Activated T-helper 9 cell treated with anti-CD3 and anti-CD28 coated beads, Interleukin-2, amount 50 U/mL, for 16 hours (primary cell): ENCODE measurements around the gene CNST.
"Not testable (repeated sequence)": the region's sequence is repeated elsewhere in the genome, so short reads cannot be mapped to it uniquely, and the experiment has no call there.

ENCODE experiments used
- DNase-seq: peaks from one replicate; pipeline ENCODE4 v3.0.0-alpha.2; 2020; ENCODE audit warnings: low read depth

Gene CNST

DNA sequence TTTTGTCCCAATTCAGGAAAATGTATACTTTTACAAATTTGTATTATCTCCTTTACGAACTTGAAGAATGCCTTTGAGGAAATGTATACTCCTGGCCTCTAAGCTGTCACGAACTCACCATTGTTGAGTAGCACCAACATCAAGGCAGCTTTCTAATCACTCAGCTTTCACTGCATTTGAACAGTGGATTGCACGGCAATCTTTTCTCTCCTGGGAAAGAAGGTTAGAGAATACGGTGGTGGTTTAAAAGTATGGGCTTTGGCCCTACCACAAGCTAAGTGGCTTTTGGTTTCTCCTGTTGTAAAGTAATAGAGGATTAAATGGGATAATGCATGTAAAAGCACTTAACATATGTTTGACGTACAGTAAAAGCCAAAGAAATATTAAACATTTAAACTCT lies 57.8 kb downstream of the CNST start:
- DNase-seq, result no peak

DNA sequence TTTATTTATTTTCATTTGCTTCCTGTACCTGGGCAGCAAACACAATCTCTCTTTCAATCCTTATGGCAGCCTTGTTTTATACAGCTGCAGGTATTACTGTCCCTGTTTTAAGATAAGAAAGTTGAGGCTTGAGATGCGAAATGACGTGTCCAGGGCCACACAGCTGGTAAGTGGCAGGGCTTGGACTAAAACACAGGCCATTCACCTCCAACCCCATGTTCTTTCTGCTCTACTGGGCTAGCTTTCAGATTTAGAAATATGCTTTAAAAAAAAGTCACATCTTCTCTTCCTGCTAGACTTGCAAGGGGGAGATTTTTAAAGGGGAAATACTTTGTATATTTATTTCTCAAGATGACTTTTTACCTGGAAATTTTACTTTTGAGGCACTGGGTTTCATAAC lies 62.8 kb downstream of the CNST start:
- DNase-seq, result no peak

DNA sequence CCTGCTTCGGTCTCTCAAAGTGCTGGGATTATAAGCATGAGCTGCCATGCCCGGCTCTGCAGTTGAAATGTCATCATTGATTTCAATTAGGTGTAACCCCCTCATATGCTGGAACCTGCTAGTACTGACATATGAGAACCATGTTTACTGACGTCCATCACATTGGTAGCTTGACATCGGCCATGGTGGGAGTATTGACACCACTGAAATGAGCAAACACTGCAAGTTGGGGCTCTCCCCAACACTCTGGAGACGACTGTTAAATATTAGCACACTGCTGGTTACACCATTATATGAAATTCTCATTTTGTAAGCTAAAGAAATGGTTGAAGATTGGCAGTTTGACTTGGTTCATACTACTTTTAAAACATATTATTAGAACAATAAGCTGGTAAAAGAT lies 63.7 kb downstream of the CNST start:
- DNase-seq, result no peak

DNA sequence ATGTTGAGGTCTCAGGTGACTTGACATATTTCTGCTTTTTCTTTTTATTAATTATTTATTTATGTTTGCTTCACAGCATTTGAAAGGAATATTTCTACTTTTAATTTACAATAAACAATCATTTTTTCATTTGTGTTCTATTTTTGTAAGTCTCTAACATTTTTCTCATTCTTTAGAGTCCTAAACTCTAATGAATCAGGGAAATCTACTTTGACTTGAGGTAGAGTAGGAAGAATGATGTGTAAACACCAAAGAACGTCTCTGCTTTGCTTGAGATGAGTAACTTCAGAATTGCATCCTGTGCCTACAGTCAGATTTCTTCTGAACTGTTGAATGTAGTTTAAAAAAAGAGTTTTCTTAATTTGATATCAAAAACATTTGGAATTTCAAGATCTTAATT lies 65.2 kb downstream of the CNST start:
- DNase-seq, result no peak

DNA sequence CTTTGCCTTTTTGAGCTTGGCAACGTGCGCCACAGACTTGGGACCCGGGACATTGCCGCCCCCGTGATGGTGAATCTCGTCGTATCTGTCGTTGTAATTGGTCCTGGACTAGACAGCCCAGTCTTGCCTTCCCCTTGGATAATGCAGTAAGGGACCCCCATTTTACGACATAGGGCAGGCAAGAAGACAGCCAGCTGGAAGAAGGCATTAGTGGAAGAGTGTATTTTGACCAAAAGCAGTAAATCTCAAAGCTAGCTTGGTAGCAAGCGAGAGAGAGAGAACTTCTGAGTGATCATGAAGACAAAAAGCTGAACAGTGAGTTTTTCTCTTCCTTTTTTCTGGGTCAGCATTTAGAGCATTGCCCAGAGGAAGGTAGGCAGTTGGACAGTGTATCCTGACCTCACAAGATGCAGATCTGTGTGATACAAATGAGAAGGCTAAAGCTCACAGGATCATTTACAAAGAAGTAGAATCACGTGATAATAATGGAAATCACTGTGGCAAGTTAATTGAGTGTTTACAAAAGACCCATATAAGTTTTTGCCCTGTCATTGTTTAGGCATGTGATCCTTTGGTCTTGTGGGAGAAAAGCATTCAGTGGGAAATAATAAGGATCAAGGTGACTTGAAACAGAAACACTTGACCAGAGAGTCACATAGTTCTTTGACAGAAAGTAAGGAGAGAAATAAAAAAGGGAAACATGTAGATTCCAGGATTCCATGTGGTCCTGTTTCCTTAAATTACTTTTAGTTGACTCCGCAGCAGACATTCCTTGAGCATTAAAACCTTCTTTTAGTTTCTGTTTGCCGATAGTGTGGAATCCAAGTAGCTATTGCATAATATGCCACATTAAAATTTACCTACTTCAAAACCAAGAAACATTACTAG lies 66.3 kb downstream of the CNST start:
- no peak for DNase-seq

DNA sequence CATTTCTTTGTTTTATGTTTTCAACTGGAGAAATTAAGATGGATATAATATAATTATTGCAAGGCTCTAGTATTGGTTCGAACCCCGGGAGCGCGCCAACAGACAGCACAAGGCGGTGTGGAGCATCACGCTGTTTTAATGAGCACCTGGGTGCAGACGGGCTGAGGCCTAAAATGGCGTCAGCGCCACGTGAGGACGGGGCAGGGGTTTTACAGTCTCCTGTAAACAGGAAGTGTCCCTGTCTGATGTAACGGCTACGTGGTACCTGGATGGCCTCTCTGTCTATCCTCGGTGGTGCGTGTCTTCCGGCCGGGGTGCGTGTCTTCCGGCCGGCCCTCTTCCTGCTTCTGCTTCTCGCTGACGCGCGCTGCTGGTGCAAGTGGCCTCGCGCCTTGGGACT lies 68.4 kb downstream of the CNST start:
- not testable (repeated sequence) for DNase-seq

DNA sequence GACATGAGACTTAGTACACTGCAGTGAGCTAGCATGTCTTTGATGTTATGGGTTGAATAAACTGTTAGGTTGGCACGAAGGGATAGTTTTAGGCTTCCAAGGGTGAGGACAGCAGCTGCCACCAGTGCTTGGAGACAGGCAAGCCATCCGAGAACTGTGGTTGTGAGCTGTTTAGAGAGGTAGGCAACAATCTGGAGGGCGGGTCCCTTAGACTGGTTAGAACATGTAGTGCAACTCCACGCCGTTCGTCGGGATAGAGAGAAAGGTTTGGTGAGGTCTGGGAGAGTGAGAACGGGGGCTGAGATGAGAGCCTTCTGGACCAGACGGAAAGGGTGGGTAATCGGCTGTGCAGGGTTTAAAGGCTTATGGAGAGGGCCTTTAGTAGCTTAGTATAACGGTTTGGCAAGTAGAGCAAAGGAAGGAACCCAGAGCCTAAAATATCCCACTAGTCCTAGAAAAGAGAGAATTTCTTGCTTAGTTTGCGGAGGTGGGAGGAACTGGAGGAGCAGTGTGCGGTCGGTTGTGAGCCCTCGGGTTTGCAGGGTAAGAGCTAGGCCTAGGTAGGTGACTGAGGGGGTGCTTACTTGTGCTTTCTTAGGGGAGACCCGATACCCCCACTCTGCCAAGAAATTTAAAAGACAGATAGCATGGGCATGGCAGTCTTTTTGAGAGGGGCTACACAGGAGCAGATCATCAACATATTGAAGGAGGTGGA lies 72.8 kb downstream of the CNST start:
- DNase-seq, result no peak

DNA sequence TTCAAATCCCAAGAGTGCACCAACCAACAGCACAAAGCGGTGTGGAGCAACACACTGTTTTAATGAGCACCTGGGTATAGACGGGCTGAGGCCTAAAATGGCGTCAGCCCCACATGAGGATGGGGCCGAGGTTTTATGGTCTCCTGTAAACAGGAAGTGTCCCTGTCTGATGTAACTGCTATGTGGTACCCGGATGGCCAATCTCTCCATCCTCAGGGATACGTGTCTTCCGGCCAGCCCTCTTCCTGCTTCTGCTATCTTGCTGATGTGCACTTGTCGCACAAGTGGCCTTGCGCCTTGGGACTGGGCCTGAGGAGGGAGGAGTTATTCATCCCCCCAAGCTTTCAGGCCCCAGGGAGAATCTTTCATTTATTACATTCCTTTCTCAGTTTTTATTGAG lies 73.5 kb downstream of the CNST start:
- no peak for DNase-seq

DNA sequence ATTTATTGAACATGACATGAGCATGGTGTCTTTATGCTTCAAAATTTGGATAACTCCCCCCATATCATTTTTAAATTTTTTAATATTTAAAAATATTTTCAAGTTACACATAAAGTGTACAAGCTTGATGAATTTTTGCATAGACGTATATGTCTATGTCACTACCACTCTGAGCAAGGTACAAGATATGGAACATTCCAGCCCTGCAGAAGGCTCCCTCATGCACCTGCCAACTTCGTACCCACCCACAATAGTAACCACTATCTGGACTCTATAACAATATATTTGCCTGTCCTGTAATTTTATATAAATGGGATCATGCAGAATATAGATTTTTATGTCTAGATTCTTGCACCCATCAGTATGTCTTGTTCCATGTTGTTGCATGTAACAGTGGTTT lies 74.5 kb downstream of the CNST start:
- DNase-seq, result no peak

DNA sequence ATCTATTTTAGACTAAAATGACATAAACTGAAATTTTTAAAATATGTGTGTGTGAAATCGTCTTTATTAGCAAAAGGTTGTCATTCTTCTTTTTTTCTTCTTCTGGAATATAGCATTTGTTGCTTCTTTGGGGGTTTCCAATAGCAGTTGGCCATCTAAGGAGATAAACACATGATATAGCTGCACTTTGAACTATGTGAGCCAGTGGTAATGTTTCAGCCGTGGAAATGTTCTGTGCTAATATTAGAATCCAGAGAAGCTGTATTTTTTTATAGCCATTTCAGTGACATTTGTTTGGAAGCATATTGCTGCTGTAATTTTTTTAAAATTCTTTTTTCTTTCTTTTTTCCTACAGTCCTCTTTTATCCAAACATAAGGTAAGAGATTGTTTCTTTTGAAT lies 75.1 kb downstream of the CNST start:
- DNase-seq, result no peak

DNA sequence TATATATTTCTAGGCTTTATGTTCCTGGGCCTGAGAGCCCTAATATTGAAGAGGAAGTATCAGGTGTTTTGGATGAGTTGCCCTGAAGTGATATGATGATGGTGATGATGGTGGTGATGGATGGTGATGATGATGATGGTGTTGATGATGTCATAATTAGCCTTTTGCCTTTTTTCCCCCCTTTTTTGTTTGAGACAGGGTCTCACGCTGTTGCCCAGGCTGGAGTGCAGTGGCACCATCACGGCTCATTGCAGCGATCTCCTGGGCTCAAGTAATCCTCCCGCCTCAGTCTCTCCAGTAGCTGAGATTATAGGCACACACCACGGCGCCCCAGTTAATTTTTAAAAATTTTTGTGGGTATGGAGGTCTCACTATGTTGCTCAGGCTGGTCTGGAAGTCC lies 76.5 kb downstream of the CNST start:
- no peak for DNase-seq

DNA sequence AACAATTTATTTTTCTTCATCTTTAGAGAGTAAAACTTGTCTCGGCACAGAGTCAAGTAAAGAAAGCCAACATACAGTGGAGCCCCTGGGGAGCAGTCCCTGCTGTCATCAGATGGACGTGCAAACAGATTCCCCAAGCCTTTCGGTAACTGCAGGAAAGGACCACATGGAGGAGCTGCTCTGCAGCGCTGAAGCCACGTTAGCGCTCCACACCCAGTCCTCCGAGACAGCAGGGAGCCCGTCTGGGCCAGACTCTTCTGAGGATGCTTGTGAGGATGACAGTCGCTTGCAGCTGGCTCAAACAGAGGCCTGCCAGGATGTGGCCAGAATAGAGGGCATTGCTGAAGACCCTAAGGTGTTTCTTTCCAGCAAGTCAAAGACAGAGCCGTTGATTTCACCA lies 80.9 kb downstream of the CNST start:
- DNase-seq, result no peak

DNA sequence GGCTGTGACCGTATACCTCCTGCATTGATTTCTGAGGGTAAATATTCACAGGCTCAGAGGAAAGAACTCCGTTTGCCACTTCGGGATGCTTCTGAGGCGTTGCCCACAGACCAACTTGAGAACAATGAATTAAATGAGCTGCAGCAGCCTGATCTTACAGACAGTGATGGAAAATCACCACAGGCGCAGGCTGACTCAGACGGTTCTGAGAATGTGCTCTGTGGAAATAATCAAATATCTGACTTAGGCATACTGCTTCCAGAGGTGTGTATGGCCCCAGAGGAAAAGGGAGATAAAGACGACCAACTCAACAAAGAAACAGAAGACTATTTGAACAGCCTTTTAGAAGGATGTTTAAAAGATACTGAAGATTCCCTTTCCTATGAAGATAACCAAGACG lies 81.3 kb downstream of the CNST start:
- DNase-seq, result no peak

DNA sequence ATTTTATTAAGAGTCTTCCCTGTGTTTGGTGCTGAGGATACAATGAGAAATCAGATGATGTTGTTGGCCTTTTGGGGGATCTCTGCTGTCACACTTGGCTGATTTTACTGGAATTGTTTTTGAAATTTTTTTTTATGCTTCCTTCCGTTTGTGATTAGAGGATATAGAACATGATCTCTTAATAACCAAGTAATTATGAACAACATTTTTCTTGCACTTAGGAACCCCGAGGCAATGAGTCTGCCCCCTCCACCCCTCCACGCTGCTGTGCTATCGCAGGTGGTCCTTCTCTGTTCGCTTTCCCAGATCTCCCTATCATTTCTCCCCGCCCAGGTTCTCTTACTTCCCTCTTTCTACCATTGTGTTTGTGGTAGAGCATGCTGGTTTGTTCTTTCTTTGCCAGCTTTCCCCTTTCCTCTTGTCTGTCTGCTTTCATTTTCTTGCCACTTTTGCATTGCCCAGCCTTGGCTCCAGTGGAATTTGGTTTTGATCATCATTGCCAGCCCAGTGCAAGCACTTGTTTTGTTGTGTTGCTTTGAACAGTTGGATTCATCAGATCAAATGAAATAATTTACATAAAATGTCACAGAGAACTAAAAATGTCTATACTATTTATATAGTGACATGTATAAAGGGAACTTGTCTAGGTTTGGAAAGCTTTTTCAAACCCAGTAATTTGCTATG lies 84.9 kb downstream of the CNST start:
- DNase-seq, result no peak

DNA sequence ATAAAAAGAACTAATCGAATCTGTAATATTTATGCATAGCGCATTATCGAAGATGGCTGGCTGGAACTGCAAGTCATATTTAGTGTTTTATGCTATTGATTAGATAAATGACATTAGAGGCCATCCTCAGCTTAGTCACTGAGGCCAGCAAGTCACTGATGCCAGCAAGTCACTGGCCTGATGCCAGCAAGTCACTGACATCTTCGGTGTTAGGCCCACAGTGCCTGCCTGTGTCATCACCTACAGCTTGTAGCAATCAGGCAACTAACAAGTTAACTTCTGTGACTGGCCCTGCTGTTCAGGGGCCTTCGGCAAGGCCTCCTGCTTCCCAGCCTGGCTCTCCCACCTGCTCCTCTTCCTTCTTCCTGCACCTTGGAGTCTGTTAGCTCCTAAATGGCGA lies 92.3 kb downstream of the CNST start:
- no peak for DNase-seq

DNA sequence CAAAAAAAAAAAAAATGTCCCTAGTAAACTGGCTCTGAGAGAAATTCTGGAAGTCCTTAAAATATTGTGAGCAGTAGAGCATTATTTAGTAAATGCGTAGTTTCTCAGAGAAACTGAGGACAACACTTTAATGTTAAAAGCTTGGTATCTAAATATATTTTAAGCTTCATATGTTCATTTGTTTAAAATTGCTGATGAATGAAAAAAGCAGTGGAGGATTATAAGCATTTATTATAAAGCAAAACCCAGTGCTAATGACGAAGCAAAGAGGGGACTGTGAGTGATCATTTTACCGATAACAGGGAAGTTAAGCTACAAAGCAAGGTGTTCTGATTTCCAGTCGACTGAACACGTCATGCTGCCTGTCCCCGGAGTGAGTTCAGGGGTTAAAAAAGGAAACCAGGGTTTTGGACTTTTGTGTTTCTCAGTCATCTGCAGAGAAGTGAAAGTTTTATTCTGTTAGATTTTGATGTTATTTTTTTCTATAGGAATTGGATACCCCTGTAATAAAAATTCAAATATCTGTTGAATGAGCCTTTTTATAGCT lies 93.4 kb downstream of the CNST start:
- no peak for DNase-seq

DNA sequence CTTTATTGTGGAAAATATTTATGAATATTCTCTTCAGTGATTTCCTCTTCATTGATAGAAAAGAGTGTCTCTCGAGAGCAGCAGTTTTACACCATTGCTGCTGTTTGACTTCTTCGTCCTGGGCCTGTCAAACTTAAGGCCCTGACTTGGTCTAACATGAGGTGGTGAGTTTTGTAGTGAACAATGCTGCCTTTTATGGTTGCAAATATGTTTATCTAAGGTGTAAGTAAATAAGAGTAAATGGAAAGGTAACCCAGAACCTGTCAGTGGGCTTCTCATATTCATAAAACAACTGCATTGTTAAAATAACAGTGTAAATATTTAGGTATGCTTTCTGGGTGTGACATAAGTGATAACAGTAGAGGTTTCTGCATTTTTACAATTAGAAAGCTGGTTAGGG lies 95.2 kb downstream of the CNST start:
- no peak for DNase-seq

DNA sequence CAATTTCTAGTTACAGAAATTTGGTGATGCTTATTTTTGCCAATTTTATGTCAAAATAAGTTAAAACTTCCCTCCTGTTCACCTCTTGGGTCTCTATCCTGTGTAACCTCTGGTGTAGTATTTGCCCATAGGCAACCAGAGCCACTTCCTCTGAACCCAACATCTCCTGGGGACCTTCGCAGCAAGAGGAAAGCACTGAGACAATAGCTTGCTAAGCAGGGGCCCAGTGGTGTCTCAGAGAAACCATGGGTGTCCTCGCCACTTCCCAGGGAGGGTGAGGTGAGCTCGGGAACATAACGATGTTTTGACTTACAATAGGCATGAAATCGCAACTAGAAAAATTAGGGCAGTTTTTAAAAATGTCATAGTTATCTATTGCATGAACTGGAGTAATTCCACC lies 101.5 kb downstream of the CNST start:
- DNase-seq, result no peak

DNA sequence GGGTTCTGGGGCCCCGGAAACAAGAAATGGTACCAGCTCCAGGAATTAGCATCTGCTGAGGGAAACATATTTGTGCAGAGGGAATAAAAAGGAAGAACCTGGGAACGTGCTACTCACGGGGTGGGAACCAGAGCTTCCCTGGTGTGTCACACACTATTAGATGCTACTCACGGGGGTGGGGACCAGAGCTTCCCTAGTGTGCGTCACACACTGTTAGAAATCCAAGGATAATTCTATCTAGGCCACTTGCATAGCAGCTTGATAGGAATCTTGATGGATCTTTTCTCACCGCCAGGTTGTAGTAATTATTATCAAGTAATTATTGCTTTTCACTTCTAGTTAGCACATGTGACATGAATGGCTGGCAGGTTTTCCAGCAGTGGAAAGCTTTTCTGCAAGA lies 103.4 kb downstream of the CNST start:
- no peak for DNase-seq

DNA sequence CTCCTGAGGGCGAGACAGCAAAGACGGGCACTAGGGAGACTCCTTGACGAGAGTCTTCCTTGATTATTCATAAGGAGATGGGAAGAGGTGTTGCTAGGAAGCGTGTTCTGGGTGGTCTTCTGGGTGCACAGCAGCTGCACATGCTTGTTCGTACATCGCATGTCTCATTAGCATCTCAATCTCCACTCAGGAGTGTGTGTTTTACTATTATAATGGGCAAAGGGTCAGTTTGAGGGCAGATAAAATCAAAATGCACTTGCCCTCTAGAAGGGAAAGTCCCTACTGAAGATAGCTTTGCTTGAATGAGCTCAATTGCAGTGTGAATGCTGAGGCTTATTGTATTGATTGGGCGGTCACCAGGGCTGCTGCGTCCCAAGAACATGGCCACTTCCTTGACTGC lies 107.8 kb downstream of the CNST start:
- DNase-seq, result no peak

DNA sequence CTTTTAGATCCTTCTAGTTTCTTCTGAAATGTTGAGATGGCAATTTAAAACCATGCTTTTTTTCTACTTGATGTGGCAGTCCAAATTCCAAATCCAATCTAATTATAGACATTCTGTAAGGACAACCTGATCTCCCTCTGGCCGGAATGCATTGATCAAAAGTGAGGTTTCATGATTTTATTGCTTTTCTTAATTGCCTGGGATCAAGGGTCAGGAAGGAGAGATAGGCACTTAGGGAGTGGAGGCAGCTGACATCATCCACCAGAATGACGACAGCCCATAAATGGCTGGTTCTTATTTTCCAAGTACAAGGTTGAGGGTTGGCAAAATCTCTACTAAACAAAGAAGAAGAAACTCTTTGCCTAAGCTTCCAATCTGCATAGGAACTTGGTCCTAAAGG lies 111.6 kb downstream of the CNST start:
- no peak for DNase-seq

DNA sequence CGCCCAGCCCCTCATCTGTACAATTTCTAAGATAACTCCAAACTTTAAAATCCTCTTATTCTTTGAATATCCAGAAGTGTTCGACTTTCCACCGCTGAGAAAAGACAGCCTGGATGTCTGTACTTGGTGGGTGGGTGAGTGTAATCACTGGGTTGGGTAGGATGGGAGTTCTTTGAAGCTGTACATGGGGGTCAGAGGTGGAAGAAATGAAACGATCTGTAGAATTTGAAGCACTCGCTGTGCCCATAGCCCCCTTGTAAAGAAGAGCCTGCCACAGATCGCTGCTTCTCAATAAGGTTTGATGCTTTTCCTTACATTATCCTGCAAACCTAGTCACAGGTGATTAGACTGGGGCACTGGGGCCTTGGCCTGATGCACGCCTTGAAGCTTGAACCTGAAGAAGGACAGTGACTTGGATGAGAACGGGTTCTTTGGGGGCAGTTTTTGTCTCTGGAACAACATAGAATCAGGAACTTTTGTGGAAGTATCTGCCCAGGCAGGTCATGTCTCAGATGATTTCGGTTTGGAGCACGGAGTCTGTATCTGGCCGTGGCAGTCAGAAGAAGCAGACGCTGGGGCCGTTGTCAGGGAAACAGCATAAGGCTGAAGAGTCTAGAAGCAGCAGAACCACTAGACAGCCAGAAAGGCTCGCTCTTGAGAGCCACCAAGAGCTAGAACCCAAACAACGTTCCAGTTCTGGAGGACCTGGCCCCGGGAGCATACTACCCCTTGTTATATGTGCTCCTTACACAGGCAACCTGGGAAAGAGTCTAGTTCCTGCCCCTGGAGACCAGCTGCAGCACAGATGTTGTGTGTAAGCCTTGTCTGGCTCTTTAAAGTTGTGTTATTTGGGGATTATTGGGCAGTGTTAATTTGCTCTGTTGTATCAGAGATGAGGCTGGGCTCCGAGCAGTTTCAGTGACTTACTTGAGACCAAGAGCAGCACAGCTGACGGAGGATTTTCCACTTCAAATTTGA lies 112.8 kb downstream of the CNST start:
- DNase-seq, result no peak
